Endodermal cell (in vitro differentiated cells): ENCODE data around the gene IFNAR2. TPM values are rescaled to one million over a fixed set of nuclear protein-coding genes. Genes with fewer than 3 reads are reported as not detected.

Experiments
- DNase-seq: peaks from one replicate; pipeline ENCODE4 v3.0.0-alpha.2; 2017
- H3K27ac ChIP-seq: 2 replicates; pipeline ENCODE4 v1.5.1; 2013; ENCODE audit warnings: mild to moderate bottlenecking, low read depth, low read length, moderate library complexity
- H3K27me3 ChIP-seq: 2 replicates; pipeline ENCODE4 v1.6.1; 2013; ENCODE audit warnings: mild to moderate bottlenecking, low read length, moderate library complexity; ENCODE audit not compliant: insufficient read depth, control insufficient read depth, poor library complexity, severe bottlenecking
- H3K36me3 ChIP-seq: 2 replicates; pipeline ENCODE4 v1.7.0; 2013; ENCODE audit warnings: mild to moderate bottlenecking, low read length, moderate library complexity; ENCODE audit not compliant: control insufficient read depth, insufficient read depth
- H3K4me1 ChIP-seq: one replicate; pipeline ENCODE4 v1.7.0; 2013; ENCODE audit warnings: low read length; ENCODE audit not compliant: control insufficient read depth, insufficient read depth
- H3K4me3 ChIP-seq: 2 replicates; pipeline ENCODE4 v1.5.1; 2013; ENCODE audit warnings: mild to moderate bottlenecking, low read length, moderate library complexity
- H3K9ac ChIP-seq: 2 replicates; pipeline ENCODE4 v1.6.1; 2013; ENCODE audit warnings: mild to moderate bottlenecking, low read length, moderate library complexity; ENCODE audit not compliant: poor library complexity, severe bottlenecking; ENCODE audit errors: extremely low read depth
- H3K9me3 ChIP-seq: 2 replicates; pipeline ENCODE4 v1.6.1; 2013; ENCODE audit warnings: mild to moderate bottlenecking, low read length, moderate library complexity; ENCODE audit not compliant: control insufficient read depth
- H3K27ac Mint-ChIP-seq: 2 replicates; pipeline ENCODE4 v1.8.0; 2020; ENCODE audit warnings: mixed read lengths
- H3K27me3 Mint-ChIP-seq: 2 replicates; pipeline ENCODE4 v1.8.0; 2021; ENCODE audit warnings: mild to moderate bottlenecking, mixed read lengths; ENCODE audit not compliant: insufficient read depth
- H3K36me3 Mint-ChIP-seq: 2 replicates; pipeline ENCODE4 v1.8.0; 2020; ENCODE audit warnings: low read depth, mixed read lengths
- H3K4me1 Mint-ChIP-seq: 2 replicates; pipeline ENCODE4 v1.8.0; 2020; ENCODE audit warnings: mixed read lengths
- H3K4me3 Mint-ChIP-seq: 2 replicates; pipeline ENCODE4 v1.8.0; 2020; ENCODE audit warnings: mild to moderate bottlenecking, moderate library complexity, mixed read lengths
- H3K9me3 Mint-ChIP-seq: 2 replicates; pipeline ENCODE4 v1.8.0; 2020; ENCODE audit warnings: mild to moderate bottlenecking, mixed read lengths
- CTCF ChIP-seq: fragments of 200-600 bp; sonication (generic); conservative IDR thresholded peaks from 2 replicates; pipeline ENCODE4 v1.5.0; 2021; ENCODE audit warnings: antibody characterized with exemption, mild to moderate bottlenecking
- WGBS, 2 experiments: methylation state at CpG; one replicate each; pipeline versions ENCODE4 v1.1.5 to v1.1.7; 2013; ENCODE audit warnings: missing lambda C conversion rate in 2 of 2, mixed read lengths in 1 of 2; ENCODE audit not compliant: insufficient coverage in 1 of 2, insufficient read length in 1 of 2; 5-methylcytosine and 5-hydroxymethylcytosine counted together
- total RNA-seq, 2 donors: library from RNA; stranded (reverse); fragmentation: NEBNext Ultra II Directional in 1 of 2; extraction: Animal tissue kit (Norgen Biotek cat#: 25700) in 1 of 2; gene quantifications; 2 replicates in 1 of 2; 3 replicates in 1 of 2; pipeline ENCODE4 v1.2.1, GENCODE V29; 2021

Gene IFNAR2
- total RNA-seq, 2 donors from 2014 or later = 14.1 to 27.7 TPM

DNA sequence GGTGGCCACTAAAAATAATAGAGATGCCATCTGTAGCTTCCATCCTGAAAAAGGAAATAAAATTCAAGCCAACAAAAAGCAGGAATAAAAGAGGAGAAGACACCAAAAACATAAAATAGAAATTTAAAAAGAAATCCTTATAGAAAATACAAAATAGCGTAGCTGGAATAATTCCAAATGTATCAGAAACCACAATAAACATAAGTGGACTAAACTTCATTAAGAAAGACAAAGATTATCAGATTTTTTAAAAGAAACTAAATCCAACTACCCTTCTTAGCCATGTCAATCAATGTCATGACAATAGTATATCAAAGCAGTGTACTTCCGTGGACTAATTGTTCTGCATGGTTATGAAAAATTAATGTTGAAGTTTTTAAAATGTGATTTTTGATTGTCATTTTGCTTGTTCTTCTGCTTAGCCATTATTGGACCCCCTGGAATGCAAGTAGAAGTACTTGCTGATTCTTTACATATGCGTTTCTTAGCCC lies 49.6 kb downstream of the IFNAR2 start:
- TF ChIP-seq CTCF = no peak
- Histone ChIP-seq H3K27ac (no peak overlapping the region), H3K4me1 (no peaks in the 10 kb centered on the region), H3K27me3 (peaks cover 5% of the 10 kb centered on the region), H3K36me3 (peaks cover 7% of the 10 kb centered on the region), H3K9me3 (peaks cover 35% of the 10 kb centered on the region), H3K4me3 (no peak overlapping the region), H3K9ac (no peak overlapping the region)
- peaks cover 12% of the 10 kb centered on the region for H3K27me3 Mint-ChIP-seq
- peaks cover 16% of the 10 kb centered on the region for H3K9me3 Mint-ChIP-seq
- no peak for DNase-seq
- peaks cover 6% of the 10 kb centered on the region for H3K4me1 Mint-ChIP-seq
- 93 to 100% methylated on average over 2 to 3 of the region's 3 CpGs for WGBS, 2 experiments
- no peak overlapping the region for H3K27ac Mint-ChIP-seq
- peaks cover 25% of the 10 kb centered on the region for H3K36me3 Mint-ChIP-seq
- no peak overlapping the region for H3K4me3 Mint-ChIP-seq

Other genes with a start within 250 kb of the IFNAR2 start
- under 1 TPM in 1 of 2 donors, not detected in 1; 0.53 TPM for gene OLIG2, start 204.0 kb upstream of the IFNAR2 start, total RNA-seq
- gene OLIG1, start 159.8 kb upstream of the IFNAR2 start, total RNA-seq = under 1 TPM in 1 of 2 donors, not detected in 1; 0.48 TPM
- 1 to 10 TPM; 4.1 to 5.3 TPM for gene IL10RB, start 36.4 kb downstream of the IFNAR2 start, total RNA-seq
- 10 to 100 TPM; 11.7 to 16.9 TPM for gene IFNAR1, start 95.0 kb downstream of the IFNAR2 start, total RNA-seq
- gene IFNGR2, start 173.5 kb downstream of the IFNAR2 start, total RNA-seq = 10 to 100 TPM; 41.9 to 55.1 TPM